Hepatocyte (in vitro differentiated cells): ENCODE results near the gene RNF121.

ENCODE experiments used
- EZH2 ChIP-seq: fragments of 200-600 bp; sonication (generic); IDR thresholded peaks from 2 replicates; pipeline ENCODE4 v1.6.1; 2016; ENCODE audit warnings: antibody characterized with exemption, mild to moderate bottlenecking, borderline replicate concordance
- EZH2phosphoT487 ChIP-seq: fragments of 200-600 bp; sonication (generic); IDR thresholded peaks from one replicate; pipeline ENCODE4 v1.6.1; 2018; ENCODE audit warnings: antibody characterized with exemption, mild to moderate bottlenecking, low read depth, moderate library complexity; ENCODE audit not compliant: unreplicated experiment, severe bottlenecking

DNA sequence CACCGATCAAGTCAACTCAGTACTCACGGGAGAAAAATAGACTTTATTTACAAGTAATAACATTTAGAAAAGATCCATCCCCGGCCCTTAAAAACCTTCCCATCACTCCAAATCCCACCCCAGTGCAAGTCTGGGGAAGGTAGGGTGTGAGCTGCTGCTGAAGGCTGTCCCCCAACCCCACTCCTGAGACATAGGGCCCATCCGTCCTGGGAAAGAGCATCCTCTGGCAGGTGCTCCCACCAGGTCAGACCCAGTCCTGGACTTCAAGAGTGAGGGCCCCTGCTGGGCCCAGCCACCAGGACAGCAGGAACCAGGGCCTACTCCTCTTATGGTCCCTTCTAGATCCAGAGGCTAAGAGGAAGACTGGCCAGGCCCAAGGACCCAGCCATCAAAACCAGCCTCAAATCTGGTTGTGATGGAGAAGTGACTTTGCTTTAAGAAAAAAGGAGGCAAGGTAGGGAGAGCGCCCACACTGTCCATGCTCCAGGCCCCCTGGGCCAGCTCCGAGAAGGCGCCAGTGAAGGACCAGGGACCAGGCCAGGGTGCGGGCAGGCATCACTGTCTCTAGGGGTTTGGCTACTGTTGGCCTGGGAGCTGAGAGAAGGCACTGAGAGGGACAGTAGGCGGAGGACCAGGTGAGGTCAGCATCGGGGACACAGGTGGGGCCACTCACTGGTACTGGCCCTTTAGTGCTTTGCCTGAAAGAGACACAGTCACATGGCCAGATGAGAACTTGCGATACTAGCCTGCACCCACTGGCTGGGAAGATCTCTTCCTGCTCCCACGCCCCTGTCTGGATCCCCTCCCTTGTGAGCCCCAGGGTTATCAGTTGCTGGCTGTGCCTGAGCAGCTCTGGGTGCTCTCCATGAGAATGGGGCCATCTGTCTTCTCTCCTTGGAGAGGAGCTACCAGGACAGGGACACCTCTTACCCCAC, 74.3 kb downstream of the RNF121 start:
- TF ChIP-seq EZH2phosphoT487 (no peak), EZH2 (no peak)
